ENCODE data around the gene UCK2. TPM values are rescaled to one million over a fixed set of nuclear protein-coding genes. Genes with fewer than 3 reads are reported as not detected.

Gene UCK2
- total RNA-seq, 4 donors from 2014 or later: 37.6 to 63.1 (median 50.8) TPM

DNA sequence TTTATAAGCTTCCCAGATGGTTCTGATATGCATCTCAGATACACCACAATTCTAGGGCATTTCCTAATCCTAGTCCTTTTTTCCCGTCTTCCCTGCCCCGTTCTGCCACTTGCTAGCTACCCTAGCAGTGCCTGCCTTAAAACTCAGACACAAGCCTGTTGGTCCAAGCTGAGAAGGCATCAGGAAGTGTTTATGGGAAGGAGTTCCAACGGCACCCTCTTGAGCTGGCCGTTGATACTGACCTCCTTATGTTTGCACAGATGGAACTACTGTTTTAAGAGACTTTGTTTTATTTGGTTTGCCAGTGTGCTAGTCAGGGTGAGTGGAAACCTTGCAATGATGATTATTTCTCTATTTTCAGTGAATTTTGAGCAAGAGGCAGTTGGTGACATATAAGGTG, 67.2 kb downstream of the UCK2 start:
- TF ChIP-seq POLR2A (IDR thresholded peaks at IDR 0.05): no peak

GRCh38 chr1:165895451-165895871, 68.0 kb downstream of the UCK2 start:
- no peaks in the 10 kb centered on the region for H3K9me3 ChIP-seq
- H3K4me3 ChIP-seq: no peak overlapping the region
- intact Hi-C loops (cut with DNase I): no loop called here
- peak overlapping the region in 1 of 4 donors; percentile 74 for H3K27ac ChIP-seq
- TF ChIP-seq POLR2A (IDR thresholded peaks at IDR 0.05): no peak
- H3K27me3 ChIP-seq: no peaks in the 10 kb centered on the region
- no peak for DNase-seq
- WGBS, 2 donors: 72 to 82% methylated on average over 5 of the region's 5 CpGs
- peaks cover 12 to 56% (median 32%) of the 10 kb centered on the region in 3 donors for H3K4me1 ChIP-seq
- H3K36me3 ChIP-seq: peaks cover 5 to 50% (median 8%) of the 10 kb centered on the region in 3 donors

More for the DNA sequence above, 67.2 kb downstream of the UCK2 start:
- no peak for DNase-seq
- Histone ChIP-seq H3K36me3 (peaks cover 5 to 52% (median 8%) of the 10 kb centered on the region in 3 donors), H3K27ac (no peak overlapping the region), H3K27me3 (no peaks in the 10 kb centered on the region), H3K9me3 (no peaks in the 10 kb centered on the region), H3K4me1 (peaks cover 4 to 56% (median 23%) of the 10 kb centered on the region in 3 donors), H3K4me3 (no peak overlapping the region)
- 82 to 93% methylated on average over 4 of the region's 4 CpGs for WGBS, 2 donors
- intact Hi-C loops (cut with DNase I): no loop called here

DNA sequence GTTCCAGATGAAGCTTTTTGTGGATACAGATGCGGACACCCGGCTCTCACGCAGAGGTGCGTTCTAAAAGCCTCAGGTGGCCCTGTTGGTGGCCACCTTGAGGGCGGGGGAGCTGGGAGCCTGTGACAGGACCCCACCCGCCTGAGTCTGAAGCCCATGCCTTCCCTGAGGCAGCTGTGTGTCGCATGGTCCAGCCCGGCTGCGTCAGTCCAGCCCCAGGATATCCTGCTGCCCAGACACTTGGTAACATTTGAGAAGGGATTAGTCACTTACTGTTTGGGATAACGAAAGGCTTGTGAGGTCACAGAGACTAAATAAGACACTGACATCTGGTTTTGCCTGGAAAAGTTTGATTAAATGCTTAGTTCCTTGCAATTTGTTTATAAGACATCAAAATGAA, 68.9 kb downstream of the UCK2 start:
- Histone ChIP-seq H3K4me1 (peaks cover 21 to 59% (median 35%) of the 10 kb centered on the region in 3 donors), H3K36me3 (peaks cover 2 to 41% (median 7%) of the 10 kb centered on the region in 3 donors), H3K4me3 (no peak overlapping the region), H3K27me3 (no peaks in the 10 kb centered on the region), H3K27ac (peak overlapping the region; percentile 13 to 74 (median 46)), H3K9me3 (no peaks in the 10 kb centered on the region)
- DNase-seq: no peak
- TF ChIP-seq CTCF (IDR thresholded peaks at IDR 0.05): no peak
- no peak for TF ChIP-seq POLR2A (IDR thresholded peaks at IDR 0.05)
- WGBS, 2 donors: 61% methylated on average over 5 of the region's 10 CpGs; no CpG with 5 or more reads in 1 of the 2 donors
- intact Hi-C loops (cut with DNase I): no loop called here

DNA sequence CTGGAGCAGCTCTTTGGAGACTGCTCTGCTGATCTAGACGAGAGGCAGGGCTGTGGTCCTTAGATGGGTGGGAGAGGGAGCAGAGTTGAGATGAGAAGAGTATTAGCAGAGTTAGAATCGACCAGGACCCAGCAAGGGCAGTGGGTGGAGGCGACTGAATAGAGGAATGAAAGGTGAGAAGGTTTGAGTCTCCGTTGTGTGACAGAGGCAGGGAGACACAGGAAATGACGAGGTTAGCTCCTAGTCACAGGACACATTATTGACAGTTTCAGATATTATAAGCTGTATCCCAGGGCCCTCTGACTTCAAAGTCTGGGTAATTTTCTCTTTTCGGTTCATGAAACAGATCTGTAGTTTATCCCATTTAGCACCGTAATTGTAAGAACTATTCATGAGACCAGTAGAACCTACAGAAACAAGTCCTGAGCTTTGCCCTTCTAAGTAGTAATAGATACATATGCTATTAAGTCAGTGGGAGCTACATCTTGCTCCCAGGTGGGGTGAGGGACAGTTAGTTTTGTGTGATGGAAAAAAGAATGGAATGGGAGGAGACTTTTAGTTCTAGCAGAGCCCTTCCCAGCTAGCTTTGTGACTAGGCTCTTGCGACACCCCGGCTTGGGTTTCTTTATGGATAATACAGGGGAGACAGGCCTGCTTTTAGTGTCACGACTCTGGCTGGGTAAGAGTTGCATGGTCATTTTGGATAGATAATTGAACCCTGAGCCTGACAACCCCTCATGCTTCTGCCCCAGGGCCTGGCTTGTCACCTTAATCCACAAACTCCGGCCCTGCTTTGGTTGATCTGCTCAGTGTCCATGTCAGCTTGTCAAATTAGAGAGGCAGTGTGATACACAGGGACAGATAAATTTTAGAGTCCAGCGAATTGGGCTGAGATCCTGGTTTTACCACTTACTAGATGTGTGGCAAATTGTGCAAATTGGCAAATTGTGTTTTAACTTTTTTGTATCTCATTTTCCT, 70.2 kb downstream of the UCK2 start:
- H3K36me3 ChIP-seq: peaks cover 0 to 35% (median 0%) of the 10 kb centered on the region in 3 donors
- TF ChIP-seq POLR2A (IDR thresholded peaks at IDR 0.05): no peak
- TF ChIP-seq CTCF (IDR thresholded peaks at IDR 0.05): no peak
- no peak overlapping the region for H3K4me3 ChIP-seq
- H3K9me3 ChIP-seq: no peaks in the 10 kb centered on the region
- intact Hi-C loops (cut with DNase I): no loop called here
- H3K27ac ChIP-seq: peak overlapping the region in 2 of 4 donors; percentile 57 to 74
- no peaks in the 10 kb centered on the region for H3K27me3 ChIP-seq
- WGBS, 2 donors: 77 to 80% methylated on average over 12 of the region's 12 CpGs
- peaks cover 22 to 66% (median 41%) of the 10 kb centered on the region in 3 donors for H3K4me1 ChIP-seq
- no peak for DNase-seq

GRCh38 chr1:165898837-165899236, 71.4 kb downstream of the UCK2 start:
- Histone ChIP-seq H3K4me3 (no peak overlapping the region), H3K4me1 (peaks cover 28 to 78% (median 51%) of the 10 kb centered on the region in 3 donors), H3K27me3 (no peaks in the 10 kb centered on the region), H3K9me3 (no peaks in the 10 kb centered on the region), H3K27ac (peak overlapping the region; percentile 52 to 70 (median 62)), H3K36me3 (peaks cover 0 to 26% (median 0%) of the 10 kb centered on the region in 3 donors)
- 44 to 56% methylated on average over 3 of the region's 3 CpGs for WGBS, 2 donors
- TF ChIP-seq POLR2A (IDR thresholded peaks at IDR 0.05): no peak
- TF ChIP-seq CTCF (IDR thresholded peaks at IDR 0.05): no peak
- DNase-seq: no peak
- intact Hi-C loops (cut with DNase I): no loop called here

GRCh38 chr1:165899461-165899941, 72.1 kb downstream of the UCK2 start:
- no peaks in the 10 kb centered on the region for H3K9me3 ChIP-seq
- no peak for DNase-seq
- peaks cover 32 to 85% (median 57%) of the 10 kb centered on the region in 3 donors for H3K4me1 ChIP-seq
- H3K27me3 ChIP-seq: no peaks in the 10 kb centered on the region
- peaks cover 0 to 25% (median 0%) of the 10 kb centered on the region in 3 donors for H3K36me3 ChIP-seq
- peak overlapping the region; percentile 52 to 70 (median 62) for H3K27ac ChIP-seq
- intact Hi-C loops (cut with DNase I): no loop called here
- TF ChIP-seq CTCF (IDR thresholded peaks at IDR 0.05) (no peak), POLR2A (IDR thresholded peaks at IDR 0.05) (no peak)
- no peak overlapping the region for H3K4me3 ChIP-seq
- WGBS, 2 donors: 29 to 31% methylated on average over 2 of the region's 4 CpGs
